ENCODE data around the gene ZNF90.

DNA sequence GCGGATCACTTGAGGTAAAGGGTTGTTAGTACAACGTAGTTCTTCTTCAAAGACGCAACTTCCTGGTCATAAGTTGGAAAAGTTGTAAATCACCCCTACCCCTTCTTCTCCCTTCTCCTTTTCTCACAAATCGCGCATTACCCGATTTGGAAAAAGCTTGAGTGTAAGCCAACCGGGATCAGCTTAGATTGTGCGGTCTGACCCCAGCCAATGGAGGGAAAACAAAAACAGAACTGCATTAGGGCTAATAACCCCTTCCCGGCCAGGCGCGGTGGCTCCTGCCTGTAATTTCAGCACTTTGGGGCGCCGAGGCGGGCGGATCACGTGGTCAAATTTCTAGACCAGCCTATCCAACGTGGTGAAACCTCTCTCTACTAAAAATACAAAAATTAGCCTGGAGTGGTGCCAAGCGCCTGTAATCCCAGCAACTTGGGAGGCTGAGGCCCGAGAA lies 806 bp downstream of the ZNF90 start:
- TF ChIP-seq, protein P1, sequence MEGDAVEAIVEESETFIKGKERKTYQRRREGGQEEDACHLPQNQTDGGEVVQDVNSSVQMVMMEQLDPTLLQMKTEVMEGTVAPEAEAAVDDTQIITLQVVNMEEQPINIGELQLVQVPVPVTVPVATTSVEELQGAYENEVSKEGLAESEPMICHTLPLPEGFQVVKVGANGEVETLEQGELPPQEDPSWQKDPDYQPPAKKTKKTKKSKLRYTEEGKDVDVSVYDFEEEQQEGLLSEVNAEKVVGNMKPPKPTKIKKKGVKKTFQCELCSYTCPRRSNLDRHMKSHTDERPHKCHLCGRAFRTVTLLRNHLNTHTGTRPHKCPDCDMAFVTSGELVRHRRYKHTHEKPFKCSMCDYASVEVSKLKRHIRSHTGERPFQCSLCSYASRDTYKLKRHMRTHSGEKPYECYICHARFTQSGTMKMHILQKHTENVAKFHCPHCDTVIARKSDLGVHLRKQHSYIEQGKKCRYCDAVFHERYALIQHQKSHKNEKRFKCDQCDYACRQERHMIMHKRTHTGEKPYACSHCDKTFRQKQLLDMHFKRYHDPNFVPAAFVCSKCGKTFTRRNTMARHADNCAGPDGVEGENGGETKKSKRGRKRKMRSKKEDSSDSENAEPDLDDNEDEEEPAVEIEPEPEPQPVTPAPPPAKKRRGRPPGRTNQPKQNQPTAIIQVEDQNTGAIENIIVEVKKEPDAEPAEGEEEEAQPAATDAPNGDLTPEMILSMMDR (IDR thresholded peaks at IDR 0.05): no peak
- no peak for TF ChIP-seq POLR2A (IDR thresholded peaks at IDR 0.05)

Data from adrenal gland (tissue), 5 donors.